NCI-H1105 treated with DMSO at 0.1 percent for 48 hours (cell line): ENCODE results near the gene TCL1A.
A peak's percentile ranks its signal among the peaks of the same experiment; 100 is the strongest.
"Not testable (repeated sequence)": the region's sequence is repeated elsewhere in the genome, so short reads cannot be mapped to it uniquely, and the experiment has no call there.

Experiments used
- DNase-seq: peaks from one replicate; lab custom pipeline; 2025; lab: John Stamatoyannopoulos, UW

The TCL1A gene

GRCh38 chr14:95713596-95714371 is at the start of gene TCL1A:
TCL1A (minus strand) TSS chr14:95714125; CDS start chr14:95714066, 59 bp downstream.
- DNase-seq = no peak

- DNase-seq = not testable (repeated sequence)
These were observed 49.1 kb upstream of the TCL1A start for GRCh38 chr14:95763032-95763431.

- DNase-seq = no peak
These were observed 47.5 kb upstream of the TCL1A start for GRCh38 chr14:95761436-95761835.

GRCh38 chr14:95760596-95760995 is 46.7 kb upstream of the TCL1A start:
- no peak for DNase-seq

- no peak for DNase-seq
These were observed 46.0 kb upstream of the TCL1A start for GRCh38 chr14:95759941-95760340.

GRCh38 chr14:95758331-95758730 is 44.4 kb upstream of the TCL1A start:
- no peak for DNase-seq

GRCh38 chr14:95756751-95757150 is 42.8 kb upstream of the TCL1A start:
- no peak for DNase-seq

GRCh38 chr14:95756127-95756526 is 42.2 kb upstream of the TCL1A start:
- no peak for DNase-seq

- no peak for DNase-seq
These were observed 27.9 kb upstream of the TCL1A start for GRCh38 chr14:95741781-95742180.

GRCh38 chr14:95741038-95741490 is 27.1 kb upstream of the TCL1A start:
- peak; percentile 78 for DNase-seq

- no peak for DNase-seq
These were observed 25.4 kb upstream of the TCL1A start for GRCh38 chr14:95739356-95739755.

- DNase-seq = no peak
These were observed 19.3 kb upstream of the TCL1A start for GRCh38 chr14:95733212-95733611.

- DNase-seq = no peak
These were observed 16.2 kb upstream of the TCL1A start for GRCh38 chr14:95730126-95730525.

- DNase-seq = not testable (repeated sequence)
These were observed 15.6 kb upstream of the TCL1A start for GRCh38 chr14:95729402-95730028.

GRCh38 chr14:95727056-95727700 is 13.3 kb upstream of the TCL1A start:
- no peak for DNase-seq

- no peak for DNase-seq
These were observed 11.9 kb upstream of the TCL1A start for GRCh38 chr14:95725685-95726336.

- no peak for DNase-seq
These were observed 8.7 kb upstream of the TCL1A start for GRCh38 chr14:95722525-95723190.

- DNase-seq = no peak
These were observed 1.5 kb downstream of the TCL1A start for GRCh38 chr14:95712398-95712797.

- DNase-seq = no peak
These were observed 2.3 kb downstream of the TCL1A start for GRCh38 chr14:95711476-95712176.

GRCh38 chr14:95710106-95710505 is 3.8 kb downstream of the TCL1A start:
- DNase-seq = no peak

- DNase-seq = no peak
These were observed 6.6 kb downstream of the TCL1A start for GRCh38 chr14:95707327-95707726.
